Pancreas (tissue), 10 donors: ENCODE results near the gene CYTIP. TPM values are rescaled to one million over a fixed set of nuclear protein-coding genes. Genes with fewer than 3 reads are reported as not detected.

ENCODE experiments used
- ATAC-seq, 4 donors: fragments of 200-7000 bp; cut with Tn5 transposase; one replicate each; pipeline versions ENCODE4 v1.8.0 to v1.9.1; 2020; ENCODE audit warnings: mild to moderate bottlenecking in 4 of 4, moderate library complexity in 4 of 4
- DNase-seq, 6 donors: peaks; one replicate each; pipeline ENCODE4 v3.0.0-alpha.2; 2020
- FAIRE-seq: peaks from 2 replicates; lab custom pipeline; 2012; peaks lifted over from hg19 to GRCh38; lab: Jason Lieb, UNC
- H3K27ac ChIP-seq, 4 donors: fragments of 200-600 bp; sonication (generic); 1 replicate in 3 of 4; 2 replicates in 1 of 4; pipeline versions ENCODE4 v1.5.0 to v1.8.0; 2020
- H3K27me3 ChIP-seq, 4 donors: fragments of 200-600 bp; one replicate each; pipeline ENCODE4 v1.8.0; 2021
- H3K36me3 ChIP-seq, 3 donors: fragments of 200-600 bp; sonication (generic) in 1 of 3; one replicate each; pipeline versions ENCODE4 v1.5.0 to v1.8.0; 2020 to 2021
- H3K4me1 ChIP-seq, 3 donors: fragments of 200-600 bp; one replicate each; pipeline ENCODE4 v1.8.0; 2021
- H3K4me3 ChIP-seq, 4 donors: fragments of 200-600 bp; sonication (generic) in 2 of 4; one replicate each; pipeline versions ENCODE4 v1.5.0 to v1.8.0; 2020 to 2021
- H3K9me3 ChIP-seq, 4 donors: fragments of 200-600 bp; one replicate each; pipeline ENCODE4 v1.8.0; 2021
- WGBS, 2 donors: extraction: QIAGEN DNeasy Blood & Tissue Kit; methylation state at CpG; one replicate each; pipeline ENCODE4 v1.1.7; 2013; 5-methylcytosine and 5-hydroxymethylcytosine counted together
- intact Hi-C, 3 donors: fragments of 100-400 bp; cut with DNase I; formaldehyde crosslinking; loops; one replicate each; pipeline versions ENCODE4 v1.11.1 to v1.14.2; 2022
- polyA plus RNA-seq, 2 donors: library from polyadenylated mRNA; stranded (reverse); fragments of 200-250 nt; gene quantifications; one replicate each; pipeline ENCODE4 v1.2.3, GENCODE V29; 2013
- total RNA-seq, 6 donors: library from RNA; stranded (reverse); fragmentation: NEBNext Ultra II Directional in 4 of 6; extraction: Animal tissue kit (Norgen Biotek cat#: 25700) in 4 of 6; gene quantifications; one replicate each; pipeline versions ENCODE4 v1.2.1 to v1.2.4, GENCODE V29; 2021 to 2023
- TF ChIP-seq, protein P1 (sequence below), 4 donors: fragments of 200-600 bp; sonication (generic) in 3 of 4; IDR thresholded peaks; one replicate each; pipeline versions ENCODE4 v1.5.0 to v1.8.0; 2021; ENCODE audit warnings: antibody characterized with exemption in 4 of 4
- donor health status: healthy with polysubstance abuse.
- donor health status: DM: no; HTN: no; CAD: no; lungs with moderate emphysema.
- donor health status: DM: no; HTN: no; CAD: no.
- donor health status: control.
- donor health status: control.
- donor health status: Bipolar disorder and iron deficiency.
- donor health status: DM: yes; HTN: yes; CAD: no.
- donor health status: DM: no; HTN: no; CAD: no.
- donor health status: DM: no; HTN: no; CAD: no.
- donor health status: DM: yes; HTN: yes; CAD: no.

CYTIP gene
- total and polyA plus RNA-seq, 8 donors: 0.47 to 6.4 (median 2.7) TPM

DNA sequence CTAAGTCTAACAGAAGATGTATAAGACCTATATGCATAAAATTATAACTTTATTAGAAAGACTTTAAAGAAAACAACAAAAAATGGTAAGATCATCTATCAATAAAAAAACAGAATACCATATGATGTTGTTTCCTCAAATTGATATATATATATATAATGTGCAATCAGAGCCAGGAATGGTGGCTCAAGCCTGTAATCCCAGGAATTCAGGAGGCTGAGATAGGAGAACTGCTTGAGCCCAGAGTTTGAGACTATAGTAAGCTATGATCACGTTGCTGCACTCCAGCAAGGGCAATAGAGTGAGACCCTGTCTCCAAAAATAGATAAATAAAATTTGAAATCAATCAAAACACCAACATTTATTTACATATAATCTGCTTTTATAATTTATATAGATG, 19.5 kb downstream of the CYTIP start:
- Histone ChIP-seq H3K36me3 (no peaks in the 10 kb centered on the region), H3K27me3 (no peaks in the 10 kb centered on the region), H3K4me1 (no peaks in the 10 kb centered on the region), H3K27ac (no peak overlapping the region), H3K9me3 (peaks cover 0 to 3% (median 0%) of the 10 kb centered on the region in 4 donors), H3K4me3 (no peak overlapping the region)
- TF ChIP-seq, protein P1, sequence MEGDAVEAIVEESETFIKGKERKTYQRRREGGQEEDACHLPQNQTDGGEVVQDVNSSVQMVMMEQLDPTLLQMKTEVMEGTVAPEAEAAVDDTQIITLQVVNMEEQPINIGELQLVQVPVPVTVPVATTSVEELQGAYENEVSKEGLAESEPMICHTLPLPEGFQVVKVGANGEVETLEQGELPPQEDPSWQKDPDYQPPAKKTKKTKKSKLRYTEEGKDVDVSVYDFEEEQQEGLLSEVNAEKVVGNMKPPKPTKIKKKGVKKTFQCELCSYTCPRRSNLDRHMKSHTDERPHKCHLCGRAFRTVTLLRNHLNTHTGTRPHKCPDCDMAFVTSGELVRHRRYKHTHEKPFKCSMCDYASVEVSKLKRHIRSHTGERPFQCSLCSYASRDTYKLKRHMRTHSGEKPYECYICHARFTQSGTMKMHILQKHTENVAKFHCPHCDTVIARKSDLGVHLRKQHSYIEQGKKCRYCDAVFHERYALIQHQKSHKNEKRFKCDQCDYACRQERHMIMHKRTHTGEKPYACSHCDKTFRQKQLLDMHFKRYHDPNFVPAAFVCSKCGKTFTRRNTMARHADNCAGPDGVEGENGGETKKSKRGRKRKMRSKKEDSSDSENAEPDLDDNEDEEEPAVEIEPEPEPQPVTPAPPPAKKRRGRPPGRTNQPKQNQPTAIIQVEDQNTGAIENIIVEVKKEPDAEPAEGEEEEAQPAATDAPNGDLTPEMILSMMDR (IDR thresholded peaks at IDR 0.05): no peak
- WGBS, 2 donors: 75 to 90% methylated on average over 1 of the region's 1 CpG
- DNase-seq (no peak), FAIRE-seq (no peak), ATAC-seq (no peak)
- intact Hi-C loops: no loop called here

DNA sequence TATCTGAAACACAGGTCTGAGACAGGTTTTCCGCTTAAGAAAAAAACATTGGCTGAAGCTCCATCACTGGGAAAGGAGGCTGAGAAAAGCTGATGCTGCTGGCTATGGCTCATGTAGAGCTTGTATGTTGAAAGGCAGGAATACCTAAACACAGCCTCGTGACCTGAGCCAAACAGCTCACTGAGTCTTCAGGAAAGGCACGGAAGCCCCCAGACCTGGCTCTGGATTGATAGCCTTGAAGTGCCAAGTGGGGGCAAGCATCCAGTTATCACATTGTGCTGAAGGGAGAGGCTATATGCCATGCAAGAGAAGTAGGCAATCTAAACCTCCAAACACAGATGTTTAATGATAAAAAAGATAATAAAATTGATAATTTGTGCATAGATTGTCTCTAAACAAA, 21.9 kb downstream of the CYTIP start:
- ATAC-seq: no peak
- 95 to 96% methylated on average over 3 of the region's 3 CpGs for WGBS, 2 donors
- DNase-seq: no peak
- Histone ChIP-seq H3K4me1 (peaks cover 0 to 8% (median 0%) of the 10 kb centered on the region in 3 donors), H3K36me3 (no peaks in the 10 kb centered on the region), H3K9me3 (peaks cover 0 to 3% (median 0%) of the 10 kb centered on the region in 4 donors), H3K4me3 (no peak overlapping the region), H3K27me3 (no peaks in the 10 kb centered on the region), H3K27ac (no peak overlapping the region)
- TF ChIP-seq, protein P1 (IDR thresholded peaks at IDR 0.05): no peak
- intact Hi-C loops: no loop called here
- no peak for FAIRE-seq

- peaks cover 0 to 8% (median 0%) of the 10 kb centered on the region in 3 donors for H3K4me1 ChIP-seq
- no peaks in the 10 kb centered on the region for H3K36me3 ChIP-seq
- intact Hi-C loops: no loop called here
- H3K27ac ChIP-seq: peak overlapping the region in 2 of 4 donors; percentile 15 to 43
- no peak for FAIRE-seq
- no peak for DNase-seq
- peak in 1 of 4 donors; percentile 23 for ATAC-seq
- TF ChIP-seq, protein P1 (IDR thresholded peaks at IDR 0.05): no peak
- H3K4me3 ChIP-seq: no peak overlapping the region
- 69 to 71% methylated on average over 2 of the region's 2 CpGs for WGBS, 2 donors
- H3K9me3 ChIP-seq: peaks cover 0 to 3% (median 0%) of the 10 kb centered on the region in 4 donors
- H3K27me3 ChIP-seq: no peaks in the 10 kb centered on the region
Measured at GRCh38 chr2:157421331-157421944, 22.5 kb downstream of the CYTIP start.

- H3K4me1 ChIP-seq: peaks cover 0 to 8% (median 0%) of the 10 kb centered on the region in 3 donors
- H3K36me3 ChIP-seq: no peaks in the 10 kb centered on the region
- H3K27me3 ChIP-seq: no peaks in the 10 kb centered on the region
- intact Hi-C loops: no loop called here
- no peak for FAIRE-seq
- H3K4me3 ChIP-seq: no peak overlapping the region
- DNase-seq: no peak
- peak in 2 of 4 donors; percentile 74 to 76 for ATAC-seq
- peaks cover 0 to 3% (median 0%) of the 10 kb centered on the region in 4 donors for H3K9me3 ChIP-seq
- TF ChIP-seq, protein P1 (IDR thresholded peaks at IDR 0.05): no peak
- 83 to 88% methylated on average over 4 of the region's 4 CpGs for WGBS, 2 donors
- H3K27ac ChIP-seq: peak overlapping the region in 2 of 4 donors; percentile 15 to 43
Measured at GRCh38 chr2:157420771-157421323, 23.0 kb downstream of the CYTIP start.
